ENCODE measurements around the gene DENND4C.

GRCh38 chr9:19239955-19240354 lies 9.5 kb downstream of the DENND4C start:
- TF ChIP-seq CTCF (conservative IDR thresholded peaks at IDR 0.05; ENCODE audit: low read depth, low read length) (no peak), RAD21 (IDR thresholded peaks at IDR 0.05; ENCODE audit: low read length) (no peak), POLR2A (IDR thresholded peaks at IDR 0.05; ENCODE audit: low read depth, low read length) (no peak), MXI1 (IDR thresholded peaks at IDR 0.05; ENCODE audit: borderline replicate concordance, low read depth, low read length) (no peak)

Measured in IMR-90 (cell line).